LNCAP (cell line): ENCODE results near the gene TAF11L12.
"Not testable (repeated sequence)": the region's sequence is repeated elsewhere in the genome, so short reads cannot be mapped to it uniquely, and the experiment has no call there.

Source experiments
- TF ChIP-seq, protein P1 (sequence below): fragments of 450-650 bp; IDR thresholded peaks from 2 replicates; pipeline ENCODE4 v1.5.1; 2017; ENCODE audit warnings: mild to moderate bottlenecking

Gene TAF11L12

DNA sequence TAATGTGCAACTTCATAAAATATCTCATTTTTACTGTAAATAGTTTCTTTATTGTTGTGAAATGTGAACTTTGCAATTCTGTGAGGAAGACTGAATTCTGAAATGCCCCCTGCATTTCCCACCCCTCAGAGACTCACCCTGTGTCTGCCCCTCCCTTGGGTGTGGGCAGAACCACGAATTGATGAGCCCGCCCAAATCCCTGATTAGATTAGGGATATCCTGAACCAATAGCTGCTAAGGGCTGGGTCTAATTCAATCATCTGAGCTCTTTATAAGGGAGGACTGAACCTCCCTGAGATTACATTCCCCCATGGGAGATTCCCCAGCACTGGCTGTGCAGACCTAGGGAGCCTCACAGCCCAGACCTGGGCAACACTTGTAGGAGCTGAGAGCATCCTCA, at the start of gene TAF11L12:
TAF11L12 (plus strand) TSS at position 301 of the 400 bp plus-strand sequence.
- TF ChIP-seq, protein P1, sequence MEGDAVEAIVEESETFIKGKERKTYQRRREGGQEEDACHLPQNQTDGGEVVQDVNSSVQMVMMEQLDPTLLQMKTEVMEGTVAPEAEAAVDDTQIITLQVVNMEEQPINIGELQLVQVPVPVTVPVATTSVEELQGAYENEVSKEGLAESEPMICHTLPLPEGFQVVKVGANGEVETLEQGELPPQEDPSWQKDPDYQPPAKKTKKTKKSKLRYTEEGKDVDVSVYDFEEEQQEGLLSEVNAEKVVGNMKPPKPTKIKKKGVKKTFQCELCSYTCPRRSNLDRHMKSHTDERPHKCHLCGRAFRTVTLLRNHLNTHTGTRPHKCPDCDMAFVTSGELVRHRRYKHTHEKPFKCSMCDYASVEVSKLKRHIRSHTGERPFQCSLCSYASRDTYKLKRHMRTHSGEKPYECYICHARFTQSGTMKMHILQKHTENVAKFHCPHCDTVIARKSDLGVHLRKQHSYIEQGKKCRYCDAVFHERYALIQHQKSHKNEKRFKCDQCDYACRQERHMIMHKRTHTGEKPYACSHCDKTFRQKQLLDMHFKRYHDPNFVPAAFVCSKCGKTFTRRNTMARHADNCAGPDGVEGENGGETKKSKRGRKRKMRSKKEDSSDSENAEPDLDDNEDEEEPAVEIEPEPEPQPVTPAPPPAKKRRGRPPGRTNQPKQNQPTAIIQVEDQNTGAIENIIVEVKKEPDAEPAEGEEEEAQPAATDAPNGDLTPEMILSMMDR, result not testable (repeated sequence)

- TF ChIP-seq, protein P1, result not testable (repeated sequence)
These were observed 24.5 kb upstream of the TAF11L12 start, which contains the start of gene TAF11L7 for GRCh38 chr5:17585658-17586057. Gene TAF11L7, minus strand, starts transcription at chr5:17585758.

DNA sequence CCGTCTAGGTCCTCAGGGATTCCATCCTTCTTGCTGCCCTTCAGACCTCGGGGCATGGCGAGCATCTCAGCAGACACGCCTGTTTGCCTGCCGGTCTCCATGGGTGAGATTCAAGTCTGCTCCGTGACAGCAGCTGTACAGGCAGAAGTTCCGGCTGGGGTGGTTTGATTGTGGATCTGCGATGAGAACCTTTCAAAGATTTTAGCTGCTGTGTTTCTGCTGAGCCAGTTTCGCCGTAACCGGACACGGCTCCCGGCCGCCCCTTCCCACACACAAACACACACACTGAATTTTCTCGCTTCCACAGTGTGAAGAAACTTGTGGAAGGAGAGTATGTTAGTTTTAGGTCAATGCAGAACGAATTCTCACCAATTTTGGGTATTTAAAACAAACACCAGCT, 19.3 kb upstream of the TAF11L12 start, which contains the start of gene TAF11L8:
TAF11L8 (minus strand) TSS at position 101 of the 400 bp plus-strand sequence.
- TF ChIP-seq, protein P1, result not testable (repeated sequence)

DNA sequence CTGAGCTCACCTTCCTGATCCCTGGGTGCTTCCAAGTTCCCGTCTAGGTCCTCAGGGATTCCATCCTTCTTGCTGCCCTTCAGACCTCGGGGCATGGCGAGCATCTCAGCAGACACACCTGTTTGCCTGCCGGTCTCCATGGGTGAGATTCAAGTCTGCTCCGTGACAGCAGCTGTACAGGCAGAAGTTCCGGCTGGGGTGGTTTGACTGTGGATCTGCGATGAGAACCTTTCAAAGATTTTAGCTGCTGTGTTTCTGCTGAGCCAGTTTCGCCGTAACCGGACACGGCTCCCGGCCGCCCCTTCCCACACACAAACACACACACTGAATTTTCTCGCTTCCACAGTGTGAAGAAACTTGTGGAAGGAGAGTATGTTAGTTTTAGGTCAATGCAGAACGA, 15.9 kb upstream of the TAF11L12 start, which contains the start of gene TAF11L9:
TAF11L9 (minus strand) TSS at position 140 of the 400 bp plus-strand sequence.
- TF ChIP-seq, protein P1, result not testable (repeated sequence)

DNA sequence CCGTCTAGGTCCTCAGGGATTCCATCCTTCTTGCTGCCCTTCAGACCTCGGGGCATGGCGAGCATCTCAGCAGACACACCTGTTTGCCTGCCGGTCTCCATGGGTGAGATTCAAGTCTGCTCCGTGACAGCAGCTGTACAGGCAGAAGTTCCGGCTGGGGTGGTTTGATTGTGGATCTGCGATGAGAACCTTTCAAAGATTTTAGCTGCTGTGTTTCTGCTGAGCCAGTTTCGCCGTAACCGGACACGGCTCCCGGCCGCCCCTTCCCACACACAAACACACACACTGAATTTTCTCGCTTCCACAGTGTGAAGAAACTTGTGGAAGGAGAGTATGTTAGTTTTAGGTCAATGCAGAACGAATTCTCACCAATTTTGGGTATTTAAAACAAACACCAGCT, 12.5 kb upstream of the TAF11L12 start, which contains the start of gene TAF11L10:
TAF11L10 (minus strand) TSS at position 101 of the 400 bp plus-strand sequence.
- TF ChIP-seq, protein P1, result not testable (repeated sequence)

GRCh38 chr5:17603880-17604279, 6.3 kb upstream of the TAF11L12 start, which contains the start of gene TAF11L11:
Gene TAF11L11, plus strand, starts transcription at chr5:17604183.
- TF ChIP-seq, protein P1, result not testable (repeated sequence)

DNA sequence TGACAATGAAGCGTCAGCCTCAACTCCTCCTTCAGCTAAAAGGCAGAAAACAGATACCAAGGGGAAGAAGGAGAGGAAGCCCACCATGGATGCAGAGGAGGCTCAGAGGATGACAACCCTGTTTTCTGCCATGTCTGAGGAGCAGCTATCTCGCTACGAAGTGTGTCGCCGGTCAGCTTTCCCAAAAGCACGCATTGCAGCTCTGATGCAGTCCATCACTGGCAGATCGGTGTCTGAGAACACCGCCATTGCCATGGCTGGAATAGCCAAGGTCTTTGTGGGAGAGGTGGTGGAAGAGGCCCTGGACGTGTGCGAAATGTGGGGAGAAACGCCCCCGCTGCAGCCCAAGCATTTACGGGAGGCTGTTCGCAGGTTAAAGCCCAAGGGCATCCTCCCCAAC, 5.2 kb upstream of the TAF11L12 start:
- TF ChIP-seq, protein P1, result no peak
